HepG2 (cell line): ENCODE measurements around the gene NCOA4. TPM values are rescaled to one million over a fixed set of nuclear protein-coding genes. Genes with fewer than 3 reads are reported as not detected.

Source experiments
- GLI4 ChIP-seq: sonication (generic); formaldehyde crosslinking; IDR thresholded peaks from 2 replicates; pipeline ENCODE4 v1.5.1; 2020; ENCODE audit warnings: missing genetic modification reagents, mild to moderate bottlenecking, moderate library complexity, borderline replicate concordance
- HOXA9 ChIP-seq: sonication (generic); formaldehyde crosslinking; IDR thresholded peaks from 2 replicates; pipeline ENCODE4 v1.8.1; 2022; ENCODE audit warnings: missing genetic modification reagents, mild to moderate bottlenecking, moderate library complexity, borderline replicate concordance
- KLF6 ChIP-seq: IDR thresholded peaks from 2 replicates; pipeline ENCODE4 v1.8.0; 2016; ENCODE audit warnings: missing biosample characterization, missing genetic modification reagents
- KMT2A ChIP-seq: sonication (generic); formaldehyde crosslinking; IDR thresholded peaks from 2 replicates; pipeline ENCODE4 v1.4.0; 2020; ENCODE audit warnings: missing genetic modification reagents
- RFX3 ChIP-seq: IDR thresholded peaks from 2 replicates; pipeline ENCODE4 v1.6.1; 2016; ENCODE audit warnings: missing biosample characterization, missing genetic modification reagents
- SNAPC2 ChIP-seq: sonication (generic); formaldehyde crosslinking; IDR thresholded peaks from 2 replicates; pipeline ENCODE4 v1.8.1; 2022; ENCODE audit warnings: mild to moderate bottlenecking, missing genetic modification reagents
- STAG1 ChIP-seq: sonication (generic); formaldehyde crosslinking; IDR thresholded peaks from 2 replicates; pipeline ENCODE4 v1.4.0; 2020; ENCODE audit warnings: missing genetic modification reagents
- ZNF232 ChIP-seq: sonication (generic); formaldehyde crosslinking; IDR thresholded peaks from 2 replicates; pipeline ENCODE4 v1.4.0; 2020; ENCODE audit warnings: missing genetic modification reagents, borderline replicate concordance
- ZNF549 ChIP-seq: sonication (generic); formaldehyde crosslinking; IDR thresholded peaks from 2 replicates; pipeline ENCODE4 v1.5.0; 2020; ENCODE audit warnings: missing genetic modification reagents
- polyA plus RNA-seq, 8 experiments: library from polyadenylated mRNA; depleted of rRNA in 3 of 8; stranded (reverse) in 7 of 8; unstranded in 1 of 8; fragments of >200 nt; fragmentation: Illumina TruSeq in 4 of 8; extraction: Trizol in 4 of 8; gene quantifications; 2 replicates each; pipeline versions ENCODE4 v1.2.1 to v1.2.3, GENCODE V29; 2011 to 2016; ENCODE audit warnings: low read depth in 4 of 8, missing spikeins in 1 of 8, mixed read lengths in 1 of 8; ENCODE audit not compliant: insufficient read depth in 1 of 8
- total RNA-seq, 5 experiments: library from RNA; depleted of rRNA; stranded (reverse); fragments of >200 nt; fragmentation: Illumina TruSeq; extraction: Trizol; gene quantifications; 2 replicates each; pipeline ENCODE4 v1.2.3, GENCODE V29; 2016; ENCODE audit warnings: low read depth in 1 of 5
- TF ChIP-seq, protein P1 (sequence below): sonication (generic); formaldehyde crosslinking; IDR thresholded peaks from 2 replicates; pipeline ENCODE4 v1.5.1; 2020; ENCODE audit warnings: mild to moderate bottlenecking, missing genetic modification reagents, borderline replicate concordance
- TF ChIP-seq, protein P2 (sequence below): sonication (generic); formaldehyde crosslinking; IDR thresholded peaks from 2 replicates; pipeline ENCODE4 v1.8.1; 2023; ENCODE audit warnings: mild to moderate bottlenecking, moderate library complexity, missing genetic modification reagents
- TF ChIP-seq, protein P3 (sequence below): sonication (generic); formaldehyde crosslinking; IDR thresholded peaks from 2 replicates; pipeline ENCODE4 v1.9.0; 2021; ENCODE audit warnings: missing genetic modification reagents, borderline replicate concordance
- TF ChIP-seq, protein P4 (sequence below): IDR thresholded peaks from 2 replicates; pipeline ENCODE4 v1.6.1; 2012; ENCODE audit warnings: inconsistent platforms
- TF ChIP-seq, protein P5 (sequence below): sonication (generic); formaldehyde crosslinking; IDR thresholded peaks from 2 replicates; pipeline ENCODE4 v1.5.0; 2020; ENCODE audit warnings: mild to moderate bottlenecking, missing genetic modification reagents
- TF ChIP-seq, protein P6 (sequence below): sonication (generic); formaldehyde crosslinking; IDR thresholded peaks from 2 replicates; pipeline ENCODE4 v1.4.0; 2020; ENCODE audit warnings: mild to moderate bottlenecking, missing genetic modification reagents

NCOA4 gene
- total and polyA plus RNA-seq, 2 of the 13 experiments (the other 11 are each of a cell fraction or from before 2014, with no cell fraction given): 306 to 400 TPM

DNA sequence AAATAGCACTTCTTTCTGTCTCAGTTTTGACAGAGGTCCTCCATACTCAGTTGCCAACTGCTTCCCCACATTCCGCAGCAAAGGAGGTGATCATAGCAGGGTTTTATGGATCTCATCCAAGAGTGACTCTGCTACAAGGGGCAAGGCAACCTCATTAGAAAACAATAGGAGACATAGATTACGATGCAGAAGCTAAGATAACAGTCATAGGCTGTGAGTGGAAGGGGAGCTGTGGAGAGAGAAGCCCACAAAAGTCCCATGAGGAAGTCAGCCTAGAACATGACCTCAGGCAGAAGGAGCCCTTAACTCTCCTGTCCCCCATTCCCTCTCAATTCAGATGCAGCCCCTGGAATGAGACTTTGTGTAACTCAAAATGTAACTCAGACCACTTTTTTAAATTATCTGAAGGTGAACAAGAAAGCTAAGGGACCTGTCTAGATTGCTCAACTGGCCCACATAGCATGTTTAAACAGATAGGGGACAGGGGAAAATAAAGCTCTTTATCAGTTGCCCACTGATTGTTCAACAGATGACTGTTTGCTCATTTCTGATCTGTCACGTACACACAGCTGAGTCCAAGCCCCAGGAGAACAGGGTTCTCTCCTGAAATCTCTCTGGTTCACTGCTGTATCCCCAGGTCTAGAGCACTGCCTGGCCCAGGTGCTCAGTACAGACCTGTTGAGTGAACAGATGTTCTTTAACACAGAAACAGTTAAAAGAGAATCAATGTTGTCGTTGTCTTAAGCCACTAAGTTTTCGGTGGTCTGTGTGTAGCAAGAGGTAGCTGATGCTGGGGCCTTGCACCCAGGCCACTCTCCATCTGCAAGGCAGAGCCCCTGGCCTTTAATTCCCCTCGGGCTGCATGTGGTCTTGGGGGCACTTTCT is 1.5 kb upstream of the NCOA4 start (continued):
- TF ChIP-seq KLF6 (CRISPR knock-in tag): no peak
- TF ChIP-seq, protein P1, sequence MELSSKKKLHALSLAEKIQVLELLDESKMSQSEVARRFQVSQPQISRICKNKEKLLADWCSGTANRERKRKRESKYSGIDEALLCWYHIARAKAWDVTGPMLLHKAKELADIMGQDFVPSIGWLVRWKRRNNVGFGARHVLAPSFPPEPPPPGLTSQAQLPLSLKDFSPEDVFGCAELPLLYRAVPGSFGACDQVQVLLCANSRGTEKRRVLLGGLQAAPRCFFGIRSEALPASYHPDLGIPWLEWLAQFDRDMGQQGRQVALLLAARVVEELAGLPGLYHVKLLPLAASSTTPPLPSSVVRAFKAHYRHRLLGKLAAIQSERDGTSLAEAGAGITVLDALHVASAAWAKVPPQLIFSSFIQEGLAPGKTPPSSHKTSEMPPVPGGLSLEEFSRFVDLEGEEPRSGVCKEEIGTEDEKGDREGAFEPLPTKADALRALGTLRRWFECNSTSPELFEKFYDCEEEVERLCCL (CRISPR knock-in tag): no peak
- TF ChIP-seq, protein P2, sequence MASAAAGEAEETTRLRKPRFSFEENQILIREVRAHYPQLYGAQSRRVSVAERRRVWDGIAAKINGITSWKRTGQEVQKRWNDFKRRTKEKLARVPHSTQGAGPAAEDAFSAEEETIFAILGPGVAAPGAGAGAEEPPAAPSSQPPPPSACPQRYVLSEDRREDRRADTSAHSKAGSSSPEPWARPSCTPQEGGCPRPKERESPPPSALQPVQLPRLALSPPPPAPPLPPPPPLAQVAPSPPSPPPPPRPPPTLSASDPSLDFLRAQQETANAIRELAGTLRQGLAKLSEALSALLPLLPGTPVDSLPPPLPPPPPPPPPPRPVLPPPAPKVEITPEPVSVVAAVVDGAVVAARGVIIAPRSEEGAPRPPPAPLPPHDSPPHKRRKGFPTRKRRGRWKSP (CRISPR knock-in tag): peak; percentile 71; the same call in 1 of the 2 replicates
- no peak for TF ChIP-seq ZNF549 (CRISPR knock-in tag)
- TF ChIP-seq, protein P3, sequence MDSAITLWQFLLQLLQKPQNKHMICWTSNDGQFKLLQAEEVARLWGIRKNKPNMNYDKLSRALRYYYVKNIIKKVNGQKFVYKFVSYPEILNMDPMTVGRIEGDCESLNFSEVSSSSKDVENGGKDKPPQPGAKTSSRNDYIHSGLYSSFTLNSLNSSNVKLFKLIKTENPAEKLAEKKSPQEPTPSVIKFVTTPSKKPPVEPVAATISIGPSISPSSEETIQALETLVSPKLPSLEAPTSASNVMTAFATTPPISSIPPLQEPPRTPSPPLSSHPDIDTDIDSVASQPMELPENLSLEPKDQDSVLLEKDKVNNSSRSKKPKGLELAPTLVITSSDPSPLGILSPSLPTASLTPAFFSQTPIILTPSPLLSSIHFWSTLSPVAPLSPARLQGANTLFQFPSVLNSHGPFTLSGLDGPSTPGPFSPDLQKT: no peak
- TF ChIP-seq RFX3 (CRISPR knock-in tag): no peak
- TF ChIP-seq, protein P4, sequence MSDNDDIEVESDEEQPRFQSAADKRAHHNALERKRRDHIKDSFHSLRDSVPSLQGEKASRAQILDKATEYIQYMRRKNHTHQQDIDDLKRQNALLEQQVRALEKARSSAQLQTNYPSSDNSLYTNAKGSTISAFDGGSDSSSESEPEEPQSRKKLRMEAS: peak; percentile 66; the same call in 1 of the 2 replicates
- peak; percentile 57; the same call in 1 of the 2 replicates for TF ChIP-seq SNAPC2
- no peak for TF ChIP-seq HOXA9
- TF ChIP-seq, protein P5, sequence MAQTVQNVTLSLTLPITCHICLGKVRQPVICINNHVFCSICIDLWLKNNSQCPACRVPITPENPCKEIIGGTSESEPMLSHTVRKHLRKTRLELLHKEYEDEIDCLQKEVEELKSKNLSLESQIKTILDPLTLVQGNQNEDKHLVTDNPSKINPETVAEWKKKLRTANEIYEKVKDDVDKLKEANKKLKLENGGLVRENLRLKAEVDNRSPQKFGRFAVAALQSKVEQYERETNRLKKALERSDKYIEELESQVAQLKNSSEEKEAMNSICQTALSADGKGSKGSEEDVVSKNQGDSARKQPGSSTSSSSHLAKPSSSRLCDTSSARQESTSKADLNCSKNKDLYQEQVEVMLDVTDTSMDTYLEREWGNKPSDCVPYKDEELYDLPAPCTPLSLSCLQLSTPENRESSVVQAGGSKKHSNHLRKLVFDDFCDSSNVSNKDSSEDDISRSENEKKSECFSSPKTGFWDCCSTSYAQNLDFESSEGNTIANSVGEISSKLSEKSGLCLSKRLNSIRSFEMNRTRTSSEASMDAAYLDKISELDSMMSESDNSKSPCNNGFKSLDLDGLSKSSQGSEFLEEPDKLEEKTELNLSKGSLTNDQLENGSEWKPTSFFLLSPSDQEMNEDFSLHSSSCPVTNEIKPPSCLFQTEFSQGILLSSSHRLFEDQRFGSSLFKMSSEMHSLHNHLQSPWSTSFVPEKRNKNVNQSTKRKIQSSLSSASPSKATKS (CRISPR knock-in tag): no peak; the same call in 1 of the 2 replicates
- TF ChIP-seq, protein P6, sequence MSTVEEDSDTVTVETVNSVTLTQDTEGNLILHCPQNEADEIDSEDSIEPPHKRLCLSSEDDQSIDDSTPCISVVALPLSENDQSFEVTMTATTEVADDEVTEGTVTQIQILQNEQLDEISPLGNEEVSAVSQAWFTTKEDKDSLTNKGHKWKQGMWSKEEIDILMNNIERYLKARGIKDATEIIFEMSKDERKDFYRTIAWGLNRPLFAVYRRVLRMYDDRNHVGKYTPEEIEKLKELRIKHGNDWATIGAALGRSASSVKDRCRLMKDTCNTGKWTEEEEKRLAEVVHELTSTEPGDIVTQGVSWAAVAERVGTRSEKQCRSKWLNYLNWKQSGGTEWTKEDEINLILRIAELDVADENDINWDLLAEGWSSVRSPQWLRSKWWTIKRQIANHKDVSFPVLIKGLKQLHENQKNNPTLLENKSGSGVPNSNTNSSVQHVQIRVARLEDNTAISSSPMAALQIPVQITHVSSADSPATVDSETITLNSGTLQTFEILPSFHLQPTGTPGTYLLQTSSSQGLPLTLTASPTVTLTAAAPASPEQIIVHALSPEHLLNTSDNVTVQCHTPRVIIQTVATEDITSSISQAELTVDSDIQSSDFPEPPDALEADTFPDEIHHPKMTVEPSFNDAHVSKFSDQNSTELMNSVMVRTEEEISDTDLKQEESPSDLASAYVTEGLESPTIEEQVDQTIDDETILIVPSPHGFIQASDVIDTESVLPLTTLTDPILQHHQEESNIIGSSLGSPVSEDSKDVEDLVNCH (CRISPR knock-in tag): 0 out of 2 replicates have a peak, but pooled peaks have one; percentile 36
- TF ChIP-seq GLI4 (CRISPR knock-in tag): no peak
- peak; percentile 79; the same call in 1 of the 2 replicates for TF ChIP-seq ZNF232 (CRISPR knock-in tag)
- TF ChIP-seq STAG1 (CRISPR knock-in tag): 0 out of 2 replicates have a peak, but pooled peaks have one; percentile 17
- TF ChIP-seq KMT2A (CRISPR knock-in tag): peak; percentile 31; the same call in 1 of the 2 replicates
